CD4-positive, CD25-positive, alpha-beta regulatory T cell (primary cell): ENCODE measurements around the gene AJAP1. TPM values are rescaled to one million over a fixed set of nuclear protein-coding genes. Genes with fewer than 3 reads are reported as not detected.

Experiments
- ATAC-seq, 2 donors: fragments of 150-1000 bp; cut with Tn5 transposase; one replicate each; pipeline ENCODE4 v1.10.0; 2021; ENCODE audit warnings: low read depth in 2 of 2, moderate number of reproducible peaks in 2 of 2, moderate library complexity in 1 of 2
- DNase-seq, 3 donors: peaks; one replicate each; pipeline versions ENCODE4 v3.0.0 to v3.0.0-alpha.2; 2012 to 2022; ENCODE audit warnings: mixed read lengths in 1 of 3
- H3K27ac ChIP-seq: one replicate; pipeline ENCODE4 v1.7.0; 2013; ENCODE audit warnings: mild to moderate bottlenecking, low read length; ENCODE audit not compliant: insufficient read depth, poor library complexity, severe bottlenecking
- H3K27me3 ChIP-seq: one replicate; pipeline ENCODE4 v1.7.0; 2013; ENCODE audit warnings: low read length; ENCODE audit not compliant: control insufficient read depth, insufficient read depth
- H3K36me3 ChIP-seq: one replicate; pipeline ENCODE4 v1.7.0; 2013; ENCODE audit warnings: mild to moderate bottlenecking, low read length, moderate library complexity; ENCODE audit not compliant: control insufficient read depth, insufficient read depth
- H3K4me1 ChIP-seq: 2 replicates; pipeline ENCODE4 v1.7.0; 2013; ENCODE audit warnings: mild to moderate bottlenecking, low read length; ENCODE audit not compliant: insufficient read depth, control insufficient read depth, poor library complexity, severe bottlenecking
- H3K4me3 ChIP-seq: one replicate; pipeline ENCODE4 v1.7.0; 2013; ENCODE audit warnings: low read depth, mild to moderate bottlenecking, low read length, moderate library complexity
- H3K9me3 ChIP-seq, 2 experiments: 1 replicate in 1 of 2; 2 replicates in 1 of 2; pipeline ENCODE4 v1.7.0; 2013; ENCODE audit warnings: low read length in 2 of 2, mild to moderate bottlenecking in 1 of 2, moderate library complexity in 1 of 2; ENCODE audit not compliant: control insufficient read depth in 2 of 2
- H3K27ac Mint-ChIP-seq, 3 donors: one replicate each; pipeline ENCODE4 v1.8.0; 2020 to 2022; ENCODE audit warnings: mild to moderate bottlenecking in 3 of 3, mixed read lengths in 3 of 3, moderate library complexity in 2 of 3
- H3K27me3 Mint-ChIP-seq: one replicate; pipeline ENCODE4 v1.8.0; 2022; ENCODE audit warnings: mild to moderate bottlenecking, mixed read lengths
- H3K36me3 Mint-ChIP-seq: one replicate; pipeline ENCODE4 v1.8.0; 2020; ENCODE audit warnings: mixed read lengths
- H3K4me1 Mint-ChIP-seq, 4 donors: one replicate each; pipeline ENCODE4 v1.8.0; 2020 to 2022; ENCODE audit warnings: mixed read lengths in 4 of 4, mild to moderate bottlenecking in 1 of 4
- H3K4me3 Mint-ChIP-seq, 4 donors: one replicate each; pipeline ENCODE4 v1.8.0; 2020 to 2022; ENCODE audit warnings: mild to moderate bottlenecking in 4 of 4, mixed read lengths in 4 of 4, moderate library complexity in 3 of 4
- H3K9me3 Mint-ChIP-seq, 7 donors: one replicate each; pipeline ENCODE4 v1.8.0; 2020 to 2022; ENCODE audit warnings: mixed read lengths in 7 of 7, mild to moderate bottlenecking in 3 of 7, moderate library complexity in 2 of 7
- polyA plus RNA-seq, 4 donors: library from polyadenylated mRNA; unstranded; fragments of 300-500 nt; fragmentation: Illumina TruSeq; gene quantifications; one replicate each; pipeline ENCODE4 v1.2.3, GENCODE V29; 2021
- total RNA-seq: library from RNA; stranded (reverse); gene quantifications from one replicate; pipeline ENCODE4 v1.2.3, GENCODE V29; 2022

Gene AJAP1
- total and polyA plus RNA-seq, 5 donors from 2014 or later = 0.10 to 0.41 (median 0.37) TPM; not detected in 2

- Mint-ChIP-seq H3K27ac (no peak overlapping the region), H3K27me3 (no peaks in the 10 kb centered on the region), H3K36me3 (no peaks in the 10 kb centered on the region), H3K9me3 (no peaks in the 10 kb centered on the region), H3K4me3 (no peak overlapping the region), H3K4me1 (peaks cover 0 to 2% (median 0%) of the 10 kb centered on the region in 4 donors)
- ATAC-seq = no peak
- no peak overlapping the region for H3K4me3 ChIP-seq
- H3K27me3 ChIP-seq = no peaks in the 10 kb centered on the region
- H3K27ac ChIP-seq = no peak overlapping the region
- H3K9me3 ChIP-seq = no peaks in the 10 kb centered on the region
- no peaks in the 10 kb centered on the region for H3K36me3 ChIP-seq
- no peak for DNase-seq
- no peaks in the 10 kb centered on the region for H3K4me1 ChIP-seq
These were observed 29.6 kb upstream of the AJAP1 start for GRCh38 chr1:4624801-4625200.

GRCh38 chr1:4626061-4626460 lies 28.3 kb upstream of the AJAP1 start:
- Histone ChIP-seq H3K36me3 (no peaks in the 10 kb centered on the region), H3K9me3 (no peaks in the 10 kb centered on the region), H3K27me3 (no peaks in the 10 kb centered on the region), H3K27ac (no peak overlapping the region), H3K4me3 (no peak overlapping the region), H3K4me1 (no peaks in the 10 kb centered on the region)
- no peak for DNase-seq
- H3K36me3 Mint-ChIP-seq = no peaks in the 10 kb centered on the region
- H3K27me3 Mint-ChIP-seq = no peaks in the 10 kb centered on the region
- H3K9me3 Mint-ChIP-seq = no peaks in the 10 kb centered on the region
- no peak for ATAC-seq
- H3K4me3 Mint-ChIP-seq = no peak overlapping the region
- no peak overlapping the region for H3K27ac Mint-ChIP-seq
- H3K4me1 Mint-ChIP-seq = peaks cover 0 to 2% (median 0%) of the 10 kb centered on the region in 4 donors

GRCh38 chr1:4626560-4627319 lies 27.7 kb upstream of the AJAP1 start:
- Mint-ChIP-seq H3K4me3 (no peak overlapping the region), H3K36me3 (no peaks in the 10 kb centered on the region), H3K27ac (no peak overlapping the region), H3K9me3 (no peaks in the 10 kb centered on the region), H3K4me1 (peaks cover 0 to 2% (median 0%) of the 10 kb centered on the region in 4 donors), H3K27me3 (no peaks in the 10 kb centered on the region)
- Histone ChIP-seq H3K4me1 (no peaks in the 10 kb centered on the region), H3K27ac (no peak overlapping the region), H3K9me3 (no peaks in the 10 kb centered on the region), H3K4me3 (no peak overlapping the region), H3K36me3 (no peaks in the 10 kb centered on the region), H3K27me3 (no peaks in the 10 kb centered on the region)
- ATAC-seq (no peak), DNase-seq (no peak)

GRCh38 chr1:4627353-4627752 lies 27.1 kb upstream of the AJAP1 start:
- peaks cover 0 to 2% (median 0%) of the 10 kb centered on the region in 4 donors for H3K4me1 Mint-ChIP-seq
- DNase-seq = no peak
- H3K4me3 ChIP-seq = no peak overlapping the region
- no peak overlapping the region for H3K27ac Mint-ChIP-seq
- no peaks in the 10 kb centered on the region for H3K4me1 ChIP-seq
- no peak for ATAC-seq
- H3K4me3 Mint-ChIP-seq = no peak overlapping the region
- H3K27me3 ChIP-seq = no peaks in the 10 kb centered on the region
- no peaks in the 10 kb centered on the region for H3K9me3 ChIP-seq
- H3K27me3 Mint-ChIP-seq = no peaks in the 10 kb centered on the region
- no peaks in the 10 kb centered on the region for H3K9me3 Mint-ChIP-seq
- H3K27ac ChIP-seq = no peak overlapping the region
- no peaks in the 10 kb centered on the region for H3K36me3 ChIP-seq
- H3K36me3 Mint-ChIP-seq = no peaks in the 10 kb centered on the region

- Histone ChIP-seq H3K4me3 (no peak overlapping the region), H3K27ac (no peak overlapping the region), H3K27me3 (no peaks in the 10 kb centered on the region), H3K36me3 (no peaks in the 10 kb centered on the region), H3K9me3 (no peaks in the 10 kb centered on the region), H3K4me1 (no peaks in the 10 kb centered on the region)
- Mint-ChIP-seq H3K4me3 (no peak overlapping the region), H3K36me3 (no peaks in the 10 kb centered on the region), H3K27ac (no peak overlapping the region), H3K4me1 (peaks cover 0 to 2% (median 0%) of the 10 kb centered on the region in 4 donors), H3K9me3 (no peaks in the 10 kb centered on the region), H3K27me3 (no peaks in the 10 kb centered on the region)
- ATAC-seq (no peak), DNase-seq (no peak)
These were observed 25.4 kb upstream of the AJAP1 start for GRCh38 chr1:4628992-4629391.

- Mint-ChIP-seq H3K36me3 (no peaks in the 10 kb centered on the region), H3K4me3 (no peak overlapping the region), H3K4me1 (no peaks in the 10 kb centered on the region), H3K27me3 (no peaks in the 10 kb centered on the region), H3K27ac (no peak overlapping the region), H3K9me3 (no peaks in the 10 kb centered on the region)
- Histone ChIP-seq H3K36me3 (no peaks in the 10 kb centered on the region), H3K27me3 (no peaks in the 10 kb centered on the region), H3K4me3 (no peak overlapping the region), H3K9me3 (no peaks in the 10 kb centered on the region), H3K27ac (no peak overlapping the region), H3K4me1 (no peaks in the 10 kb centered on the region)
- DNase-seq = no peak
- ATAC-seq = no peak
These were observed 23.8 kb upstream of the AJAP1 start for GRCh38 chr1:4630561-4630960.

GRCh38 chr1:4631321-4631720 lies 23.1 kb upstream of the AJAP1 start:
- Histone ChIP-seq H3K4me1 (no peaks in the 10 kb centered on the region), H3K4me3 (no peak overlapping the region), H3K27me3 (no peaks in the 10 kb centered on the region), H3K27ac (no peak overlapping the region), H3K36me3 (no peaks in the 10 kb centered on the region), H3K9me3 (no peaks in the 10 kb centered on the region)
- Mint-ChIP-seq H3K27me3 (no peaks in the 10 kb centered on the region), H3K27ac (no peak overlapping the region), H3K4me3 (no peak overlapping the region), H3K9me3 (no peaks in the 10 kb centered on the region), H3K4me1 (no peaks in the 10 kb centered on the region), H3K36me3 (no peaks in the 10 kb centered on the region)
- DNase-seq (no peak), ATAC-seq (no peak)

GRCh38 chr1:4633346-4633745 lies 21.1 kb upstream of the AJAP1 start:
- Histone ChIP-seq H3K4me3 (no peak overlapping the region), H3K9me3 (no peaks in the 10 kb centered on the region), H3K4me1 (no peaks in the 10 kb centered on the region), H3K27me3 (no peaks in the 10 kb centered on the region), H3K36me3 (no peaks in the 10 kb centered on the region), H3K27ac (no peak overlapping the region)
- Mint-ChIP-seq H3K9me3 (no peaks in the 10 kb centered on the region), H3K4me1 (no peaks in the 10 kb centered on the region), H3K27me3 (no peaks in the 10 kb centered on the region), H3K36me3 (no peaks in the 10 kb centered on the region), H3K27ac (no peak overlapping the region), H3K4me3 (no peak overlapping the region)
- ATAC-seq = no peak
- no peak for DNase-seq
